HG02938 (cell line): Measurements from ENCODE around the gene EFNB1.

ENCODE experiments used
- ATAC-seq: cut with Tn5 transposase; IDR thresholded peaks from one replicate; pipeline ENCODE4 v1.9.1; 2021; ENCODE audit warnings: mild to moderate bottlenecking, moderate library complexity; ENCODE audit not compliant: unreplicated experiment

Gene EFNB1

GRCh38 chrX:68827256-68827655 lies 1.6 kb upstream of the EFNB1 start:
- ATAC-seq, result no peak

- ATAC-seq, result peak; percentile 34
Measured at GRCh38 chrX:68827848-68828624, 785 bp upstream of the EFNB1 start.

- ATAC-seq, result no peak
Measured at GRCh38 chrX:68829582-68830418, 979 bp downstream of the EFNB1 start.

GRCh38 chrX:68830419-68831404 lies 1.9 kb downstream of the EFNB1 start:
- ATAC-seq, result no peak

GRCh38 chrX:68831405-68832100 lies 2.7 kb downstream of the EFNB1 start:
- no peak for ATAC-seq

- ATAC-seq, result peak; percentile 46
Measured at GRCh38 chrX:68832101-68832416, 3.2 kb downstream of the EFNB1 start.

- no peak for ATAC-seq
Measured at GRCh38 chrX:68832516-68833447, 4.0 kb downstream of the EFNB1 start.

GRCh38 chrX:68833448-68833805 lies 4.6 kb downstream of the EFNB1 start:
- no peak for ATAC-seq

- no peak for ATAC-seq
Measured at GRCh38 chrX:68833855-68834331, 5.1 kb downstream of the EFNB1 start.

- ATAC-seq, result no peak
Measured at GRCh38 chrX:68834371-68835103, 5.7 kb downstream of the EFNB1 start.

- ATAC-seq, result no peak
Measured at GRCh38 chrX:68835104-68835442, 6.3 kb downstream of the EFNB1 start.

- ATAC-seq, result no peak
Measured at GRCh38 chrX:68835468-68835867, 6.6 kb downstream of the EFNB1 start.

- no peak for ATAC-seq
Measured at GRCh38 chrX:68837119-68837518, 8.3 kb downstream of the EFNB1 start.

- no peak for ATAC-seq
Measured at GRCh38 chrX:68838571-68838910, 9.7 kb downstream of the EFNB1 start.

- no peak for ATAC-seq
Measured at GRCh38 chrX:68839771-68840170, 10.9 kb downstream of the EFNB1 start.

- ATAC-seq, result no peak
Measured at GRCh38 chrX:68840256-68840655, 11.4 kb downstream of the EFNB1 start.

- ATAC-seq, result no peak
Measured at GRCh38 chrX:68841251-68842049, 12.6 kb downstream of the EFNB1 start.

GRCh38 chrX:68842351-68842750 lies 13.5 kb downstream of the EFNB1 start:
- no peak for ATAC-seq
